GM21529 (cell line): ENCODE measurements around the gene ADAMTS6.
"Not testable (repeated sequence)": the region's sequence is repeated elsewhere in the genome, so short reads cannot be mapped to it uniquely, and the experiment has no call there.

Experiments used
- ATAC-seq: cut with Tn5 transposase; IDR thresholded peaks from one replicate; pipeline ENCODE4 v1.9.1; 2021; ENCODE audit not compliant: unreplicated experiment

Gene ADAMTS6

GRCh38 chr5:65370505-65370904 lies 111.2 kb downstream of the ADAMTS6 start:
- ATAC-seq: not testable (repeated sequence)

GRCh38 chr5:65366655-65367054 lies 115.1 kb downstream of the ADAMTS6 start:
- no peak for ATAC-seq

- no peak for ATAC-seq
Observed at GRCh38 chr5:65364907-65365306, 116.8 kb downstream of the ADAMTS6 start.

GRCh38 chr5:65363499-65363898 lies 118.2 kb downstream of the ADAMTS6 start:
- ATAC-seq: no peak

DNA sequence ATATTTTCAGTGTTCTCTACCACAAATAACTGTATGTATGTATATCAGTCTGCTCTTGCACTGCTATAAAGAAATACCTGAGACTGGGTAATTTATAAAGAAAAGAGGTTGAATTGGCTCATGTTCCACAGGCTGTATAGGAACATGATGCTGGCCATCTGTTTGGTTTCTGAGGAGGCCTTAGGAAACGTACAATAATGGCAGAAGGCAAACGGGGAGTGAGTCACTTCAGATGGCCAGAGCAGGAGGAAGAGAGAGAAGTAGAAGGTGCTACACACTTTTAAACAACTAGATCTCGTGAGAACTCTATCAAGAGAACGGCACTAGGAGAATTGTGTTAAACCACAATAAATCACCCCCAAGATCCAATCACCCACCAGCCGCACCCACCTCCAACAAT lies 121.7 kb downstream of the ADAMTS6 start:
- no peak for ATAC-seq

DNA sequence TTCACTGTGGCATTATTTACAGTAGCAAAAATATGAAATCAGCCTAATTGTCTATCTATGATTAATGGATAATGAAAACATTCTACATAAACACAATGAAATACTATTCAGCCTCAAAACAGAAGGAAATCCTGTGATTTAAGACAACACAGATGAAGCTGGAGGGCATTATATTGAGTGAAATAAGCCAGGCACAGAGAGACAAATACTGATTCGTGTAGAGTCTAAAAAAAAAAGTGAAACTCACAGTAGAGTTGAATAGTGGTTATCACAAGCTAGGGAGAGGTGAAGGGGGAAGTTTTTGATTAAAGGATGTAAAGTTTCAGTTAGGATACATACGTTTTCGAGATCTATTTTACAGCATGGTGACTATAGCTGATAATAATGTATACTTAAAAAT lies 122.2 kb downstream of the ADAMTS6 start:
- ATAC-seq: no peak

DNA sequence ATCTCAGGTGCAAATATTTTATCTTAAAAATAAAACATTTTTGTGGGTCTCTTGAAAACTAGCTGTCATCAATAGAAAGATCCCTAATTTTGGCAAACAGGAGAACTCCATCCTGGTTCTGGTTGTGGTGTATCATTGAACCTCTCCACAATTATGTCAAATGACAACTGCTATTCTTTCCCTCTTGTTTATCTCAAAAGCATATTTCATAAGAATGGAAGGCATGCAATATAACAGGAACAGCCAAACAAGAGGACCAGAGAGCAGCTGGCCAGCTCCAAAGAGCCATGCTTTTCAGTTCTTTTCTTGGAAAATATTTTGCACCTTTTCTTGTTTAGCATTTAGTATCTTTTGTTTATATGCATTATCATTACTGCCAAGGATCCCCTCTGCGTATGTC lies 125.4 kb downstream of the ADAMTS6 start:
- ATAC-seq: no peak

GRCh38 chr5:65355301-65355700 lies 126.4 kb downstream of the ADAMTS6 start:
- ATAC-seq: no peak

DNA sequence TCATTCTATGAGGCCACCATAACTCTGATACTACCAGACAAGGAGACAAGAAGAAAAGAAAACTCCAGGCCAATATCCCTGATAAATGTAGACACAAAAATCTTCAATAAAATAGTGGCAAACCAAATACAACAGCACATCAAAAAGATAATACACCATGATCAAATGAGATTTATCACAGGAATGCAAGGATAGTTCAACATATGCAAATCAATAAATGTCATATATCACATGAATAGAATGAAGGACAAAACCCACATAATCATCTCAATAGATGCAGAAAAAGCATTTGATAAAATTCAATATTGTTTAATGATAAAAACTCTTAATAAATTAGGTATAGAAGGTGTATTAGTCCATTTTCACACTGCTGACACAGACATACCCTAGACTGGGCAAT lies 139.9 kb downstream of the ADAMTS6 start:
- no peak for ATAC-seq

GRCh38 chr5:65338606-65339151 lies 143.0 kb downstream of the ADAMTS6 start:
- no peak for ATAC-seq

- no peak for ATAC-seq
Observed at GRCh38 chr5:65334077-65334476, 147.6 kb downstream of the ADAMTS6 start.

DNA sequence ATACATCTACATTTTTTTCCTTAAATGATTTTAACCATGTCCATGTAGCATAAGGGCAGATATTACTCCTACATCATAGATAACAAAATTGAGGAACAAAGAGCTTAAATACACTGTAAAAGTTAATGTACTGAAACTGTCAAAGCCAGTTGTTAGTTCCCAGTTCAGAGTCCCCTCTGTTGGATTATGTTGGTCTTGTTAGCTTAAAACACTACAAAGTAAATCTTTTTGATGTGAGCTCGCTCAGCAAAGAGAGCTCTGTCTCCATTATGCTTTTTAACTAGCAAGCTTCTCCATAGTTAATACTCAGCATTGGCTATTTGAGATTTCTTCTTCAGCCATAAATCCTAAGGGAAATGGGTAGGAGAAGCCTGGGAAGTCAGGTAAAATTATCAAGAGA lies 149.1 kb downstream of the ADAMTS6 start:
- ATAC-seq: no peak

- ATAC-seq: no peak
Observed at GRCh38 chr5:65329266-65329665, 152.5 kb downstream of the ADAMTS6 start.

- no peak for ATAC-seq
Observed at GRCh38 chr5:65327582-65327981, 154.1 kb downstream of the ADAMTS6 start.

GRCh38 chr5:65326922-65327321 lies 154.8 kb downstream of the ADAMTS6 start:
- ATAC-seq: no peak

- ATAC-seq: no peak
Observed at GRCh38 chr5:65324226-65324625, 157.5 kb downstream of the ADAMTS6 start.

- not testable (repeated sequence) for ATAC-seq
Observed at GRCh38 chr5:65320704-65321103, 161.0 kb downstream of the ADAMTS6 start.

- ATAC-seq: no peak
Observed at GRCh38 chr5:65320250-65320649, 161.5 kb downstream of the ADAMTS6 start.

DNA sequence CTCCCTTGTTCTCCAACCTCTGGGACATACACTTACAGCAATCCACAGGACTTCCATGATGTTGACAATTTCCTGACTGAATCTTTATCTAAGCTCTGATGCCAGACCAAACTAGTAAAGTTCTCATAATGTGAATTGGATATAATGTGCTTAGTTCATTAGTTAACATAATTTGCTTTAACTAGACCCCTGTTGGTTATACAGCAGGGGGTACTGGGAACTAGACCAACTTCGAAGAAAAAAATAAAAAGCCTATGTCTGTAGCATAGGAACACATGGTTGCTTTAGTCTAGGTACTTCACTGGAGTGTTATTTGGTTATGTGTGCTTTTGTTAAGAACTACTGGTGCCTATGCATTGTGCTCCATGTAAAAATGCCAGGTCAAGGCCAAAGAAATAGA lies 173.8 kb downstream of the ADAMTS6 start:
- ATAC-seq: no peak

GRCh38 chr5:65307088-65307487 lies 174.6 kb downstream of the ADAMTS6 start:
- no peak for ATAC-seq

DNA sequence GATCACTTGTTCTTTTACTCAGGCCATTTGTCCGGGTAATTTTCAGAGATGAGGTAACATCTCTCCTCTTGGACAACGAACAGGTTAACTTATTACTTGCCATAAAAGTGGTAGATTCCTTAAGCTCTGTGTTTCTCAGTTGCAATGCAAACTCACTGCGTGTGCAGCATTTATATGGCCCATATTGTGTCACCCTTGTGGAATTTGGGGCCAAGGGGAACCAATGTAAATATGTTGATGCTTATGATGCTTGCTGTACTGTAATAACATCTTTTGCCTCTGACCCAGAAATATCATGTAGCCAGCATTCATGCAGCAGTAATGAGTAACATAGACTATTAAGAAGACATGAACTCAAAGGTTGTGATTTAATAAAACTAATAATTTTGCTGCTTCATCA lies 175.8 kb downstream of the ADAMTS6 start:
- ATAC-seq: no peak

GRCh38 chr5:65299861-65300260 lies 181.9 kb downstream of the ADAMTS6 start:
- no peak for ATAC-seq

GRCh38 chr5:65296067-65296466 lies 185.7 kb downstream of the ADAMTS6 start:
- no peak for ATAC-seq

DNA sequence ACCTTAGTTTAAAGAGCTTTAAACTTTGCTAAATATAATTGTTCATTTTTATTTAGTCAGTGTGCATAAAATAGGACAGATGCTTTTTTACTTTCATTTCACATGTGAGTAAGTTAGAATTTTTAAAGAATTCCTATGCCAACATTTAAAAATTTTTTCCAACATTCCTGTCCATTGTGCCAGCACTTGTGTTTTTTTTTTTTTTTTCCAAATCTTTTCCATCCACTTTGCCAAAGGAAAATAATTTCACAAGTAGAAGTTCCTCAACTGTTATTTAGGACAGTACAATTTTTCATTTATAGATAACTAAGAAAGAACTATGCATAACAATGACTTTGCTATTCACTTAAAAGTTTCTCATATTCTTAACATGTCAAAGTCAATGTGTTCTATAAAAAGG lies 189.5 kb downstream of the ADAMTS6 start:
- ATAC-seq: no peak
